NCI-H146 (cell line): ENCODE data around the gene SERPINA5.
"Not testable (repeated sequence)": the region's sequence is repeated elsewhere in the genome, so short reads cannot be mapped to it uniquely, and the experiment has no call there.

Experiments used
- DNase-seq: peaks from one replicate; lab custom pipeline; 2025; lab: John Stamatoyannopoulos, UW

Gene SERPINA5

DNA sequence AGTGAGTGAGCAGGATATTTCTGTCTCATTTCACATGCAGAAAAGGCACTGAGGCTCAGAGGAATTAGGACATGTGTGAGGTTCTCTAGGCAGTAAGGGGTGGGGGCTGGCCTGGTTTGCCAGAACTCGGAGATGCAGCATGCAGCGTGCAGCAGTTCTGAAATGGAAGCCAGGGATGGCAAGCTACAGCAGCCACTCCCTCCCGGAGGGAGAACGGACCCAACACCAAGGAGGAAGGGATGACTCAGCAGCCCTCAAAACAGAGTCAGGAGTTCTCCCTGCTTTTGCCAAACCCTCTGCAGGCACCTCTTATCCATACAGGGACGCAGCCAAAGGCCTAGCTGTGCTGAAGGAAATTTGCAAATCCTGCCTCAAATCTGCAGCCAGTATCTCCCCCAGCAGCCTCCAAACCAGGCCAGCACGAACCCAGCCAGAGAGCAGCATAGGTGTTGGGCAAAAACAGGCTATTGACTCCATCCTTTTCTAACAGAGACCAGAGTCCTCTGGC, 20.7 kb downstream of the SERPINA5 start:
- DNase-seq: no peak

DNA sequence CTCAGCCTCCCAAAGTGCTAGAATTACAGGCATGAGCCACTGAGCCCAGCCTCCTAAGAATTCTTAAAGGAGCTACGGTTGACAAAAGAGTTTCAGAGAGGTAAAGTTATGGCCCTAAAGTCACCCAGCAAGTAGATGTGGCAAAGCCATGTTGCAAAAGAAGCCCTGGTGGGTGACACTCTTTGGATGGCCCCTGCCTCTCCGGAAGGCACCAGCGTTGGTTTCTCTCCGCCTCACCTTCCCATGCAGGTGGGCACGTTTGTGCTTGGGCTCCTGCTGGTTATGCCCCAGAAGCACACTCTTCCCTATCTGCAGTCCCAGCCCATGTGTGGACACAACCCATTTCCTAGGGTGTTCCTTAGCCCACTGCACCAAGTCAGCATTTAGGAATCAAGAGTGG, 21.5 kb downstream of the SERPINA5 start:
- DNase-seq: no peak

- no peak for DNase-seq
Measured at GRCh38 chr14:94605361-94605760, 24.1 kb downstream of the SERPINA5 start.

DNA sequence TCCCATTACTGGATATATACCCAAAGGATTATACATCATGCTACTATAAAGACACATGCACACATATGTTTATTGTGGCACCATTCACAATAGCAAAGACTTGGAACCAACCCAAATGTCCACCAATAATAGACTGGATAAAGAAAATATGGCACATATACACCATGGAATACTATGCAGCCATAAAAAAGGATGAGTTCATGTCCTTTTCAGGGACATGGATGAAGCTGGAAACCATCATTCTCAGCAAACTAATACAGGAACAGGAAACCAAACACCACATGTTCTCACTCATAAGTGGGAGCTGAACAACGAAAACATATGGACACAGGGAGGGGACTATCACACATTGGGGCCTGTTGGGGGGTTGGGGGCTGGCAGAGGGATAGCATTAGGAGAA, 27.7 kb downstream of the SERPINA5 start:
- DNase-seq: not testable (repeated sequence)

- no peak for DNase-seq
Measured at GRCh38 chr14:94611179-94611578, 30.0 kb downstream of the SERPINA5 start.

DNA sequence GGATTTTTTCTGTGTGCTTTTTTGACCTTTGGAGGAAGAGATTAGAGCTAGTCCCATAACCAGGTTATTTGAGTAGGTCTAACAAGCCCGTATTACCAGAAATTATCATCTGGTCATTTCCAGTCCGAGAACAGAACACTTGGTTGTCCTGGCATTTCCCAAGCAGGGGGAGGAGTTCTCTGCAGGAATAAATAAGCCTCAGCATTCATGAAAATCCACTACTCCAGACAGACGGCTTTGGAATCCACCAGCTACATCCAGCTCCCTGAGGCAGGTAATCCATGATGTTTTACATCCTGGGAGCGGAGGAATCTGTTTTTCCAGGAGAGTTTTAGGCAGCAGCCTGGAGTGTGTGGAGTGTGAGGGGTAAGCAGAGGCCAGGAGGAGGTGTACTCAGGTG, 30.9 kb downstream of the SERPINA5 start, which contains the start of gene SERPINA3:
Gene SERPINA3 (plus strand): TSS at position 218 of the 400 bp plus-strand sequence. CDS start 2,051 bp downstream, outside the sequence.
- no peak for DNase-seq

GRCh38 chr14:94612580-94613554, 31.6 kb downstream of the SERPINA5 start:
- DNase-seq: no peak

DNA sequence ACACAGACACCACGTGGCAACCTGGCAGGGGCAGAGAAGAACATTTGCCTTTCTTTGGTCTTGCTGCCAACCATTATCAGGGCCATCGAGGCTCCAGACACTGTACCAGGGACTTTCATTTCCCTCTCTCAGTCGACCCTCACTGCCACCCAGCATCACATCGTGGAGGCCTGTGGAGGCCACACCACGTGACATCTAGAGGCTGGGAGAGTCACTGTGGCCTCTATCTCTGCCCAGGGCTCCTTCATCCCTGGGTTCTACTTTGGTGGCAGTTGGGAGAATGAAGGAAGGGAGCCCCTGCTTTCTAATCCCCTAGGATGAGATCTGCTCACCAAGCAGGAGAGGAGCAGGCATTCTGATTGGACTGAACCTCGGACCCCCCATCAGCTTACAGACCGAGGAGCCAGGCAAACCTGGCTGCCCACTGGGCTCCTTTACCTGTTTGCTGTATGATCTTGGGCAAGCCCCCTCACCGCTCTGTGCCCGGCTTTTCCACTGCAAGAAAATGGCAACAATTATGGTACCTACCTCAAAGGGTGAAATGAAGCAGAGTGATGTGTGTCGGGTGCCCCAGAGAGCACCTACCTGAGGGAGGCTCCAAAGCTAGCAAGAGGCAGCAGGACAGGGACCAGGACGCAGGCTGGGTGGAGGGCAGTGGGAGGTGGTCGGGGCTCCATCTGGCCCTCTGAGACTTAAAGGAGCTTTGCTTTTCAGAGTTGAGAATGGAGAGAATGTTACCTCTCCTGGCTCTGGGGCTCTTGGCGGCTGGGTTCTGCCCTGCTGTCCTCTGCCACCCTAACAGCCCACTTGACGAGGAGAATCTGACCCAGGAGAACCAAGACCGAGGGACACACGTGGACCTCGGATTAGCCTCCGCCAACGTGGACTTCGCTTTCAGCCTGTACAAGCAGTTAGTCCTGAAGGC, 32.8 kb downstream of the SERPINA5 start:
- DNase-seq: no peak

DNA sequence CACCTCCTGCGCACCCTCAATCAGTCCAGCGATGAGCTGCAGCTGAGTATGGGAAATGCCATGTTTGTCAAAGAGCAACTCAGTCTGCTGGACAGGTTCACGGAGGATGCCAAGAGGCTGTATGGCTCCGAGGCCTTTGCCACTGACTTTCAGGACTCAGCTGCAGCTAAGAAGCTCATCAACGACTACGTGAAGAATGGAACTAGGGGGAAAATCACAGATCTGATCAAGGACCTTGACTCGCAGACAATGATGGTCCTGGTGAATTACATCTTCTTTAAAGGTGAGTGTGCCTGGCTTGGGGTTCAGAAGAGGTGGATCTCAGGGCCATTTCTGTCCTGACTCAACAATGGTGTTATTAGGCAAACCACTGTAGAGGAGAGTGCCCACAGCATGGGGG, 33.6 kb downstream of the SERPINA5 start:
- no peak for DNase-seq

- DNase-seq: no peak
Measured at GRCh38 chr14:94615254-94615653, 34.0 kb downstream of the SERPINA5 start.

DNA sequence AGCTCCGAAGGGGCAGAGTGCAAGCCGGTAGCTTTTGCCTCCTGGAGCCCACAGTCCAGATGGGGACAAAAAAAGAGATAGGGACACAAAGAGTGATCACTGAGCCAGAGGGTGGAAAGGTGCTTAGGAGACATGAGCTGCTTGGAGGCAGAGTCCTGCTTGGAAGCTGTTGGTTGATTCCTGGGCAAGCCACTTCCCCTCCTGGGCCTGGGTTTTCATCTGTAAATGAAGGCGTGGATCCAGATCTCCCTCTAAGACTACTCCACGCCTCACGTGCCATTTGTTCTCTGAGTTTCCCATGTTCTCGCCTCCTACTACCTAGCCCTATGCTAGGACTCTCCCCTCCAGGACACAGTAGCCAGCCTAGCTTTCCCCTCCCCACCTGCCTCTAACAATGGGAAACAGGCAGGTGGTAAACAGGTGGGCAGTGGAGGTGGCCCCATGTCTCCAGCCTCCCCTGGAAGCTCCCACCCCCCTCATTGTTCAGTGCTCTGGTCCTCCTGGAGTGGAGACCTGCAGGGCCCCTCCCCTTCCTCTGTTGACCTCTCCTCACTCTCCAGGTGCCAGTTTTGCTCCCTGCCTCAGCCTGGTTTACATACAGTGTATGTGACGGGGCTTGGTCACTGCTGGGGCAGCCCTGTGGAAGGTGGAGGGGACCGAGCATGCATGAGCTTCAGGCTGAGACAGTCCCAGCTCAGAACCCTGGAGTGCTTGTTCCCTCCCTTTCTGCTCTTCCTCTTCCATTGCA, 34.8 kb downstream of the SERPINA5 start:
- DNase-seq: no peak

DNA sequence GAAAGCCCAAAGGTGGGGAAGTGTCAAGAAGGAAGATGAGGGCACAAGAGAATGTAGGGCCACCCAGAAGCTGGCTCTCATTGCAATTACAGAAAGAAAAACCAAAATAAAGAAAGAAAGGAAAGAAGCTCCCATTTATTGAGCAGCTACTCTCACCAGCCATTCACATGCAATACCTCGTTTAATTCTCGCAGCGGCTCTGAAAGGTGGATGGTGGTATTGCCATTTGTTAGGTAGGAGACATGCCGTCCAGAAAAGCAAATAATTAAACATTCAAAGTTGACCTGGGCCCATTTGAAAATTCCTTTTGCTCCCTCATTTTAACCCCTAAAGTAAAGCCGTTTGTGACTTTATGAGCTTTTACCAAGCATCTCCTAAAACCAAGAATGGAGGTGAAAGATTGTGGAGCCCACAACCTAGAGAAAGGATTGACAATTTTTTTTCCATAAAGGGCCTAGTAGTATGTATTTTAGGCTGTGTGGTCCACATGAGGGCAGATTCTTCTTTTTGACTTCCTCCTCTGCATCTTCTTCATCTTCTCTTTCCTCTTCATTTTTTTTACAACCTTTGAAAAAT, 36.2 kb downstream of the SERPINA5 start:
- no peak for DNase-seq

DNA sequence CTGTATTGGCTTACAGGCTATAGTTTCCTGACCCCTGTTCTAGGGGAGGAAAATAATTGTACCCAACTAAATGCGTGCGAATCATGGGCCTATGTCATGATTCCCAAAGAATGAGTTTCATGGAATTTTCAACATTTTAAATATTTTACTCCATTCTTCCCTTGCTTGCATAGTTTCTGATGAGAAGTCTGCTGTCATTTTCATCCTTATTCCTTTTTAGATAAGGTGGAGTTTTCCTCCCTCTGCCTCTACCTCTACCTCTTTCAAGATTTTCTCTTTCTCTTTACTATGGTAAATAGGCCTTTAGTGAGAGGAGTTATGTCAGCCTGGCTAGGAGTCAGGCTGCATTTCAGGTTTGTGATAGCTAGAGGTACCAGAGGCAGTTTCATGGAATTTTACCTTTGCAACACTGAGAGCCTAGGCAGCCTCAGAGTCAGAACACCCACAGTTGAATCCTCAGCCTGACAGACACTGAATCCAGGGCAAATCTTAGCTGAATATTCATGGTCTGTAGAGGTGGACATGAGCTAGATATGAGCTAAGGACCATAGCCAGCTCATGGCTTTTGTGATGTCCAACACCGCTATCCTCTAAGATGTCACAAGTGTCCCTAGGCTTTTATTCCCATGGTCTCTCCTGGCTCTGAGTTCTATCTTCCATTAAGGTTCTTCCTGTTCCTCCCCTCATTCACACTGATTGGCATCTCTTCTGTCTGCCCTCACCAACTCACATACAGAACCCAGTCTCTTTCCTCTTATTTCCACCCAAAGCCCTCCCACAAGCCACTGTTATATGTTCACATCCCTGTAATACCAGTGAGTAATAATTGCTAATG, 37.0 kb downstream of the SERPINA5 start:
- DNase-seq: no peak

DNA sequence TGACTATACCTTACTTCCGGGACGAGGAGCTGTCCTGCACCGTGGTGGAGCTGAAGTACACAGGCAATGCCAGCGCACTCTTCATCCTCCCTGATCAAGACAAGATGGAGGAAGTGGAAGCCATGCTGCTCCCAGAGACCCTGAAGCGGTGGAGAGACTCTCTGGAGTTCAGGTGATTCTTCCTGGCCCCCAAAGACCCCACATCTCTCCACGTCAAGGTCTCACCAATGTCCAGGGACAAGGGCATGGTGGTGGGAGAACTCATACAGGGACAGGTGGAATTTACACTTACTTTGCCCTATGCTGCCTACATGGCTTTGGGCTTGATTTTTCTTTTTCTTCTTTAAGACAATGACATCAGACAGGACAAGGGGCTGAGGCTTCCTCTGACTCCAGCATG, 38.1 kb downstream of the SERPINA5 start:
- no peak for DNase-seq

GRCh38 chr14:94620597-94620996, 39.4 kb downstream of the SERPINA5 start:
- DNase-seq: no peak

DNA sequence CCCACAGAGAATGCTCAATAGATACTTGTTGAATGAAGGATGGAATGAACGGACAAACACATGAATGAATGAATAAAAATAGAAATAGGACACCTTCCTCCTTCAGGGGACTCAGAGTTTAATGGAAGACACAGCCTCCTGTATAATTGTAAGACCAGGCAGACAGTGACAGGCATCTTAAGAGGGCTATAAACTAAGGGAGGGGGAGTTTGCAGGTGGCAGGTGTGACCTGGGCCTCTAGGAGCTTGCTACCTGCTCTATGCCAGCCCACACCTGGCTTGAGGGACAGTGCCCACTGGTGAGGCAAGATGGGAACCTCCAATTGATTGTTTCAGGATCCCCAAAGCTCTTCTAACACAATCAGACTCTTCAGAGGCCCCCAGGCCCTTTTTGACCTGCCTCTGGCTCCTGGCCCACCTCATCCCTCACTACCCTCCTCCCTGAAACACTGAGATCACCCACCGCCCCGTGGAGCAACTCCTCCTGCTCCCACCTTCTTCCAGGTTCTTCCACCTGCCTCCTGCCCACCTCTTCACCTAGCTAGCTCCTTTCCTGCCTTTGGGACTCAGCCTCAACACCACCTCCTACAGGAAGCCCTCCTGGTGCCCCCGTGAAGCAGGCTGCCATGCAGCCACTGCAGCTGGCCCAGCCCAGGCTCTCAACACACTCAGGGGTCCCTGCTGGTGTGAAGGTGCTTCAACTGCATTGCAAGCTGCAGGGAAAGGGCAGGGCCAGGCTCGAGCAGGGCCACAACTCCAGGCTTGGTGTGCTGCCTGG, 40.3 kb downstream of the SERPINA5 start:
- no peak for DNase-seq

DNA sequence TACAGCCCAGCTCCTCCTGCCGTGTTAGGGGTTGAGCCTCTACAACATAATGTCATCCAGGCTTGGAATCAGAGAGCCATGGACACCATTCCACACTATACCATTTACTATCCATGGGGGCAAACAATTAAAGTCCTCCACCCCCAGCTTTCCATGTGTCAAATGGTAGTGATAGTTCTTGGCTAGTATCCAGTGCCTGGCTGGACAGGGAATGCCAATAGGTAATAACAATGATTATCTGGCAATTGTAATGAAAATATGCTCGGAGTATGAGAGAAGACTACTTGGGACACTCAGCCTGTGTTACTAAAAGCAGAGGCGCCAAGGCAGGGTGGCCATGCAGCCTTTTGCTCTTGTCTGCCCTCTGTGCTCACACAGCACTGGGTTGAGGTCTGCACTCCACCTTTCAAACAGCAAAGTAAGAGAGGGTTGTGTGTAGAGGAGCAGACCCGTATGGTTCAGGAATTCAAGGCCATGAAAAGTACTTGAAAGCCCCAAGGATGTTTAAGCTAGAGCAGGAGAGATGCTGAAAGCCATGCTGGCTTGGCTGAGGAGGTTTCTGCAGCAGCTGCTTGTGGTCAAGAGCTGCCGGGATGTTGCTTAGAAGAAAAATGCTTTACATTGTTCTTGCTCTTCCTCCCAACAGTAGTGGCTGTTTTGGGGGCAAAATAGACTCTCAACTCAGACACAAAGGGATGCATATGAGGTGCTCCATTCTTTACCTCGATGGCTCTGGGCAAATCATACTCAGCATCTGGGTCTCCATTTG, 41.6 kb downstream of the SERPINA5 start:
- no peak for DNase-seq

GRCh38 chr14:94623422-94623809, 42.2 kb downstream of the SERPINA5 start:
- no peak for DNase-seq
